SK-N-MC (cell line): Measurements from ENCODE around the gene GRK3.

Experiments used
- DNase-seq: peaks from one replicate; pipeline ENCODE4 v3.0.0-alpha.2; 2011; ENCODE audit warnings: low read depth, low spot score
- H3K27ac ChIP-seq: fragments of 200-600 bp; sonication (generic); 2 replicates; pipeline ENCODE4 v1.5.1; 2016; ENCODE audit warnings: mixed run types
- H3K36me3 ChIP-seq: fragments of 200-600 bp; sonication (generic); 2 replicates; pipeline ENCODE4 v1.6.1; 2017; ENCODE audit warnings: antibody characterized with exemption, low read length, mixed read lengths; ENCODE audit not compliant: insufficient read depth
- H3K4me3 ChIP-seq: fragments of 200-600 bp; sonication (generic); 2 replicates; pipeline ENCODE4 v1.5.1; 2016
- H3K9ac ChIP-seq: fragments of 200-600 bp; sonication (generic); 2 replicates; pipeline ENCODE4 v1.8.0; 2017; ENCODE audit warnings: mixed run types, mixed read lengths; ENCODE audit not compliant: insufficient read length
- H3K9me3 ChIP-seq: fragments of 200-600 bp; sonication (generic); 2 replicates; pipeline ENCODE4 v1.6.1; 2017; ENCODE audit warnings: low read depth, mild to moderate bottlenecking, antibody characterized with exemption, low read length, moderate library complexity, mixed read lengths
- EZH2 ChIP-seq: fragments of 200-600 bp; sonication (generic); IDR thresholded peaks from one replicate; pipeline ENCODE4 v1.6.1; 2017; ENCODE audit warnings: antibody characterized with exemption
- FOXP2 ChIP-seq: optimal IDR thresholded peaks from 2 replicates; pipeline ENCODE3; 2011; ENCODE audit warnings: mild to moderate bottlenecking, moderate library complexity; ENCODE audit not compliant: insufficient read depth; ENCODE audit errors: extremely low read length, control extremely low read depth
- POLR2AphosphoS5 ChIP-seq: IDR thresholded peaks from 2 replicates; pipeline ENCODE4 v1.6.1; 2012; ENCODE audit warnings: mild to moderate bottlenecking, low read depth, low read length, borderline replicate concordance

The GRK3 gene

GRCh38 chr22:25534724-25535123 lies 29.8 kb upstream of the GRK3 start:
- Histone ChIP-seq H3K36me3 (no peaks in the 10 kb centered on the region), H3K9me3 (no peaks in the 10 kb centered on the region), H3K4me3 (no peak overlapping the region), H3K27ac (no peak overlapping the region), H3K9ac (no peak overlapping the region)
- no peak for TF ChIP-seq POLR2AphosphoS5
- no peak for TF ChIP-seq FOXP2
- no peak for TF ChIP-seq EZH2
- DNase-seq, result no peak

- Histone ChIP-seq H3K9me3 (no peaks in the 10 kb centered on the region), H3K9ac (no peak overlapping the region), H3K4me3 (no peak overlapping the region), H3K27ac (no peak overlapping the region), H3K36me3 (no peaks in the 10 kb centered on the region)
- no peak for TF ChIP-seq EZH2
- no peak for TF ChIP-seq FOXP2
- TF ChIP-seq POLR2AphosphoS5, result no peak
- DNase-seq, result no peak
Observed at GRCh38 chr22:25536589-25536988, 27.9 kb upstream of the GRK3 start.

DNA sequence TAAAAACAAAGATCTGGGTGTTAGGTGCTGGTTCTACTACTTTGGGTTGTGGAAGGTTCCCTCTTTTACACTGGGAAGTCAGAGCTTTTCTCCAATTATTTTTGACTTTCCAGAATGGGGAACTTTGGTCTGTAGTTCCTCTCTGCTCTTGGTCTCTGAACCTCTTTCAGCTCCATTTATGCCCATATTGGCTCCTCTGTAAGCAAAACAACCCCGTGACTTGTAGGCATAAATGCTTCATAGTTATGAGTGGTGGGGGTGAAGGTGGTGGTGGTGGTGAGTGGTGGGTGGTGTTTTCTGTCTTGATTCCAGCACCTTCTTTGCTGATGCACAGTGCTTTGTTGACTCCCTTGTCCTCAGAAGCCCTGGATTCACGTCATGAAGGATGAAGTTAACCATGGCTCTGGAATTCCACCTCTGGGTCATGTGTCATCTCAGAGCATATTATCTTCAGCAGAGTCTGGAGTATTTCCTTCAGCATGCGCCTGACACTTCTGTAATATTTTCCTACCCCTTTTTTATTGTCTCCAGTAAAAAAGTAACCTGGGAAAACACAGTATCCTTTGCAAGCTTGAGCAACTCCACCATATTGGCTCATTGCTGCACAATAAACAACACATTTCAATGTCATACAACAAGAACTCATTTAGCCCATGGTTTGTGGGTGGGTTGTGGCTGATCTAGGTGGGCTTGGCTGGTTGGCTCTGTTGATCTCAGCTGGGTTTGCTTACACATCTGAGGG lies 24.1 kb upstream of the GRK3 start:
- no peak for DNase-seq
- TF ChIP-seq POLR2AphosphoS5 (no peak), EZH2 (no peak), FOXP2 (no peak)
- Histone ChIP-seq H3K27ac (no peak overlapping the region), H3K9ac (no peak overlapping the region), H3K36me3 (no peaks in the 10 kb centered on the region), H3K9me3 (no peaks in the 10 kb centered on the region), H3K4me3 (no peak overlapping the region)

GRCh38 chr22:25540908-25541660 lies 23.4 kb upstream of the GRK3 start:
- DNase-seq, result no peak
- Histone ChIP-seq H3K4me3 (no peak overlapping the region), H3K27ac (no peak overlapping the region), H3K9me3 (no peaks in the 10 kb centered on the region), H3K9ac (no peak overlapping the region), H3K36me3 (no peaks in the 10 kb centered on the region)
- no peak for TF ChIP-seq POLR2AphosphoS5
- no peak for TF ChIP-seq FOXP2
- no peak for TF ChIP-seq EZH2

DNA sequence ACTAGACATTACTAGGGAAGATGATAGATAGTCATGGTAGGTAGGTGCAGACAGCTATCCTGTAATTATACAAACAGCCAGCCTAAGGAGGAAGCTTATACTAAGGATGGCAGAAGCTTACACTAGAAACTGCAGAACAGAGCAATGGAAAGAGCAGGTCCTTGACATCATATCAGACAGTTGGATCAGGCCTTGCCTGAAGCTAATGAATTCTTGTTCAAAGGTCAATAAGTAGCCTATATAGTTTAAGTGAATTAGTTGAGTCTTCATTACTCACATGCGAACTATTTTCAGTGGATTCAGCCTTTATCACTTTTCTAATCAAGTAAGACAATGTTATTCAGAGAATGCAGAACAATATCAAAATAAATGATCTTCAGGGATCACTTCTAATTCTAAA lies 22.3 kb upstream of the GRK3 start:
- H3K9me3 ChIP-seq, result no peaks in the 10 kb centered on the region
- no peak overlapping the region for H3K9ac ChIP-seq
- TF ChIP-seq FOXP2, result no peak
- no peak for TF ChIP-seq EZH2
- no peak for TF ChIP-seq POLR2AphosphoS5
- H3K27ac ChIP-seq, result no peak overlapping the region
- no peak overlapping the region for H3K4me3 ChIP-seq
- no peak for DNase-seq
- no peaks in the 10 kb centered on the region for H3K36me3 ChIP-seq

GRCh38 chr22:25542720-25543402 lies 21.6 kb upstream of the GRK3 start:
- H3K9me3 ChIP-seq, result no peaks in the 10 kb centered on the region
- H3K9ac ChIP-seq, result no peak overlapping the region
- no peaks in the 10 kb centered on the region for H3K36me3 ChIP-seq
- no peak for TF ChIP-seq EZH2
- TF ChIP-seq POLR2AphosphoS5, result no peak
- no peak for TF ChIP-seq FOXP2
- H3K27ac ChIP-seq, result no peak overlapping the region
- no peak for DNase-seq
- no peak overlapping the region for H3K4me3 ChIP-seq

DNA sequence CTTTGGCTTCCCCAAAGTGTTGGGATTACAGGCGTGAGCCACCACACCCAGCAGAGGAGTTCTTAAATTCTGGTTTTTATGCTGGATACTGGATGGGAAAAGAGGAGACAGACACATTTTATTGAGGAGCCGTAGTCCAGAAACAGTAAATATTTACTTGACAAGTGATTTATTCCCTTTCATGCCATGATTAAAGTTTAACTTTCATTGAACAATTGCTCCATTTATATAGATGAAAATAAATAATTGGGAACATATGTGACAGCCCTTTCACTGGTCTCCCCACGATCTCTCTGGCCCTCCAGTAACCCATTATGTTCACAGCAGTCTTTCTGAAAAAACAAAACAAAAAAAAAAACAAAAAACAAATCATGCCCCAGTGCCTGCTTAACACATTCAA lies 19.3 kb upstream of the GRK3 start:
- Histone ChIP-seq H3K36me3 (no peaks in the 10 kb centered on the region), H3K9me3 (no peaks in the 10 kb centered on the region), H3K4me3 (no peak overlapping the region), H3K9ac (no peak overlapping the region), H3K27ac (no peak overlapping the region)
- no peak for DNase-seq
- TF ChIP-seq POLR2AphosphoS5 (no peak), EZH2 (no peak), FOXP2 (no peak)

- no peak for TF ChIP-seq POLR2AphosphoS5
- no peak for TF ChIP-seq FOXP2
- TF ChIP-seq EZH2, result no peak
- no peak overlapping the region for H3K9ac ChIP-seq
- DNase-seq, result no peak
- H3K4me3 ChIP-seq, result no peak overlapping the region
- no peaks in the 10 kb centered on the region for H3K9me3 ChIP-seq
- no peak overlapping the region for H3K27ac ChIP-seq
- H3K36me3 ChIP-seq, result no peaks in the 10 kb centered on the region
Observed at GRCh38 chr22:25545672-25546071, 18.8 kb upstream of the GRK3 start.

- H3K36me3 ChIP-seq, result no peaks in the 10 kb centered on the region
- H3K9ac ChIP-seq, result no peak overlapping the region
- H3K27ac ChIP-seq, result no peak overlapping the region
- H3K4me3 ChIP-seq, result no peak overlapping the region
- no peak for DNase-seq
- no peak for TF ChIP-seq EZH2
- no peak for TF ChIP-seq POLR2AphosphoS5
- TF ChIP-seq FOXP2, result no peak
- no peaks in the 10 kb centered on the region for H3K9me3 ChIP-seq
Observed at GRCh38 chr22:25546242-25546641, 18.2 kb upstream of the GRK3 start.
